K562 (cell line): ENCODE measurements around the gene CAPN8. TPM values are rescaled to one million over a fixed set of nuclear protein-coding genes. Genes with fewer than 3 reads are reported as not detected.

Source experiments
- ATF7 ChIP-seq: fragments of 450-650 bp; IDR thresholded peaks from 2 replicates; pipeline ENCODE4 v1.7.1; 2014; ENCODE audit warnings: mild to moderate bottlenecking, moderate library complexity
- BMI1 ChIP-seq: fragments of 150-350 bp; IDR thresholded peaks from 2 replicates; pipeline ENCODE4 v1.6.1; 2014; ENCODE audit warnings: low read length
- CEBPG ChIP-seq, 3 experiments: fragments of 200-800 bp in 1 of 3; sonication (Bioruptor generic) in 1 of 3; sonication (generic) in 1 of 3; formaldehyde crosslinking in 1 of 3; IDR thresholded peaks in 2 of 3; conservative IDR thresholded peaks in 1 of 3; 2 replicates each; pipeline versions ENCODE4 v1.6.1 to v1.8.0; 2016 to 2022; ENCODE audit warnings: missing compliant biosample characterization in 2 of 3, missing genetic modification characterization in 2 of 3, mild to moderate bottlenecking in 1 of 3, missing genetic modification reagents in 1 of 3
- ETV5 ChIP-seq: sonication (generic); formaldehyde crosslinking; IDR thresholded peaks from 2 replicates; pipeline ENCODE4 v1.4.0; 2020; ENCODE audit warnings: low read depth, mild to moderate bottlenecking, missing genetic modification reagents
- GTF2B ChIP-seq: IDR thresholded peaks from 2 replicates; pipeline ENCODE4 v1.6.1; 2011; ENCODE audit not compliant: insufficient read length; ENCODE audit errors: extremely low read depth
- HLTF ChIP-seq: fragments of 450-650 bp; IDR thresholded peaks from 2 replicates; pipeline ENCODE4 v1.6.1; 2016
- MLX ChIP-seq, 2 experiments: fragments of 450-650 bp in 1 of 2; sonication (generic) in 1 of 2; formaldehyde crosslinking; conservative IDR thresholded peaks; 2 replicates each; pipeline versions ENCODE4 v1.4.0 to v1.8.1; 2020 to 2022; ENCODE audit warnings: mild to moderate bottlenecking in 1 of 2, missing genetic modification reagents in 1 of 2
- MTF1 ChIP-seq: fragments of 250-450 bp; sonication (Bioruptor Pico); IDR thresholded peaks from 2 replicates; pipeline ENCODE4 v1.9.0; 2021; ENCODE audit warnings: moderate library complexity, mild to moderate bottlenecking, inconsistent platforms, borderline replicate concordance
- NFIC ChIP-seq: fragments of 450-650 bp; IDR thresholded peaks from 2 replicates; pipeline ENCODE4 v1.6.1; 2017; ENCODE audit warnings: mild to moderate bottlenecking, inconsistent platforms
- NONO ChIP-seq, 2 experiments: fragments of 200-400 bp in 1 of 2; fragments of 450-650 bp in 1 of 2; formaldehyde crosslinking in 1 of 2; IDR thresholded peaks; 2 replicates each; pipeline ENCODE4 v1.6.1; 2017; ENCODE audit warnings: low read depth in 2 of 2, mild to moderate bottlenecking in 2 of 2, moderate library complexity in 2 of 2, low read length in 1 of 2
- PCBP1 ChIP-seq: fragments of 200-400 bp; formaldehyde crosslinking; IDR thresholded peaks from 2 replicates; pipeline ENCODE4 v1.6.1; 2018; ENCODE audit warnings: mild to moderate bottlenecking, low read depth, low read length; ENCODE audit not compliant: poor library complexity, severe bottlenecking
- SMAD1 ChIP-seq: fragments of 150-350 bp; IDR thresholded peaks from 2 replicates; pipeline ENCODE4 v1.6.1; 2014; ENCODE audit warnings: low read length, low read depth; ENCODE audit not compliant: partially characterized antibody
- SMAD3 ChIP-seq: fragments of 450-650 bp; formaldehyde crosslinking; conservative IDR thresholded peaks from 2 replicates; pipeline ENCODE4 v1.4.0; 2020; ENCODE audit warnings: mild to moderate bottlenecking
- ZBTB12 ChIP-seq: fragments of 250-450 bp; sonication (Bioruptor Pico); IDR thresholded peaks from 2 replicates; pipeline ENCODE4 v1.4.0; 2020
- ZBTB8A ChIP-seq: fragments of 450-650 bp; IDR thresholded peaks from 2 replicates; pipeline ENCODE4 v1.6.1; 2018; ENCODE audit warnings: mild to moderate bottlenecking, moderate library complexity; ENCODE audit not compliant: partially characterized antibody
- ZFX ChIP-seq: sonication (generic); formaldehyde crosslinking; IDR thresholded peaks from 2 replicates; pipeline ENCODE4 v1.8.0; 2022; ENCODE audit warnings: mild to moderate bottlenecking, missing genetic modification reagents, moderate library complexity
- ZNF407 ChIP-seq: fragments of 450-650 bp; IDR thresholded peaks from 2 replicates; pipeline ENCODE4 v1.6.1; 2016; ENCODE audit warnings: low read depth
- ZNF668 ChIP-seq: fragments of 250-450 bp; sonication (Bioruptor Pico); IDR thresholded peaks from 2 replicates; pipeline ENCODE4 v1.8.0; 2022; ENCODE audit warnings: mild to moderate bottlenecking, inconsistent platforms
- polyA plus RNA-seq, 8 experiments: library from polyadenylated mRNA; depleted of rRNA in 4 of 8; stranded (reverse) in 5 of 8; unstranded in 3 of 8; fragments of >200 nt; fragmentation: Nextera tagmentation in 2 of 8; fragmentation: Illumina TruSeq in 1 of 8; extraction: Ambion mirVana in 2 of 8; extraction: Trizol in 1 of 8; gene quantifications; 2 replicates each; pipeline versions ENCODE4 v1.2.1 to v1.2.3, GENCODE V29; 2011 to 2014; ENCODE audit warnings: inconsistent platforms in 1 of 8, missing spikeins in 1 of 8
- total RNA-seq, 7 experiments: library from RNA; depleted of rRNA in 6 of 7; stranded (reverse); fragments of >200 nt in 6 of 7; fragmentation: Illumina TruSeq in 2 of 7; extraction: Trizol in 2 of 7; gene quantifications; 2 replicates each; pipeline versions ENCODE4 v1.2.1 to v1.2.3, GENCODE V29; 2011 to 2021; ENCODE audit warnings: low replicate concordance in 1 of 7

Gene CAPN8
- total and polyA plus RNA-seq, 9 of the 15 experiments (the other 6 are each of a cell fraction or from before 2014, with no cell fraction given) = 0.06 TPM; not detected in 8

GRCh38 chr1:223678841-223679240 is 13.3 kb upstream of the CAPN8 start (continued):
- TF ChIP-seq ZBTB12 (CRISPR knock-in tag) (no peak), MLX (CRISPR knock-in tag; conservative IDR thresholded peaks at IDR 0.05) (no peak), PCBP1 (no peak), ZBTB8A (no peak), NFIC (peak; percentile 76), ATF7 (peak; percentile 94), ZNF668 (CRISPR knock-in tag) (no peak), ZFX (CRISPR knock-in tag) (0 out of 2 replicates have a peak, but pooled peaks have one; percentile 15), MTF1 (CRISPR knock-in tag) (no peak), NONO (IDR thresholded peaks at IDR 0.05; ENCODE audit: low read depth in 2 of 2, low read length in 1 of 2) (no peak), ZNF407 (no peak), SMAD3 (no peak; the same call in 1 of the 2 replicates), GTF2B (no peak), BMI1 (no peak), HLTF (no peak), SMAD1 (peak; percentile 84), CEBPG (CRISPR knock-in tag; IDR thresholded peaks at IDR 0.05) (peak; percentile 74), CEBPG (tag; conservative IDR thresholded peaks at IDR 0.05 in 1 of 2, IDR thresholded peaks at IDR 0.05 in 1 of 2) (peak; percentile 65 to 87), ETV5 (peak; percentile 88)
